ENCODE data around the gene GALNT2. TPM values are rescaled to one million over a fixed set of nuclear protein-coding genes. Genes with fewer than 3 reads are reported as not detected.

The GALNT2 gene
- total and polyA plus RNA-seq, 2 of the 4 experiments (the other 2 are of a cell fraction), result 50.4 to 189 TPM

DNA sequence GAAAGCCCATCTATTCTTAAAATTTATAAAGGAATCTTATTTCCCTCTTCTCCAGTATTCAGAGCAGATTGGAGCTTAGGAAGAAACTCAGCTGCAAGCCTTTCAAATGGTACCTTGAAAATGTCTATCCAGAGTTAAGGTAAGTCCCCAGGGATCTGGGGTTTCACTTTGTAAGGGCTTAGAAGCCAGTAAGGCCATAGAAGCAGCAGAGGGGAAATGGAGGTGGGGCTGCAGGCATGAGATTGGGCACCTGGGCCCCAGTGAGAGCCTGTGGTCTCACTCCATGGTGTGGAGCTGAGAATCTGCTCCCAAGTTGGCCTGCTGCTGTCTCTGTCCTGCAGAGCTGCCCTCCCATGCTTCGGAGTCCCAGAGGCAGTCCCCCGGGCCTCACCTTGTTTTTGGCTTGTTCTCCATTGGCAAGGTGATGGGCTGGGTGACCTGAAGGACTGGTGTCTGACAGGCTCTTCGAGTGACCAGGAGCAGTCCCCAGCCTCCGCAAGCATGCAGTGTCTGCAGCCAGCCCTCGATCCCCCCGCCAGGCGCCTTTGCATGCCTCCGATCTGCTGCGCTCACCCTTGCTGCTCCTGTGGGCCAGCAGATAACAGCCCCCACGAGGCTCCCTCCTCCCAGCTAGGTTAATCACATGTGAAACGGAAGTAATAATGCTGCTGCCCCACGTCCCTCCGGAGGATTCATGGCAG is 196.0 kb downstream of the GALNT2 start:
- dilution Hi-C loops (cut with HindIII; ENCODE audit: low sequenced_read_pairs, unreplicated experiment) (no loop called here), intact Hi-C loops (cut with micrococcal nuclease) (loop anchor here (10.0 kb wide), 1 partner anchor 288 kb away; no protein-coding TSS in a partner anchor), in situ Hi-C loops (cut with MboI; ENCODE audit: low sequenced_read_pairs) (no loop called here)
- no peak overlapping the region for H3K9ac ChIP-seq (ENCODE audit: low read depth, low read length)
- no peak overlapping the region for H3K23ac ChIP-seq (ENCODE audit: low read depth, low read length)
- H4K8ac ChIP-seq (ENCODE audit: low read depth in 2 of 2, low read length in 2 of 2), result no peak overlapping the region
- H2AFZ ChIP-seq (replicated peaks; ENCODE audit: low read length, poor library complexity), result peak overlapping the region; percentile 8
- POLR2A ChIA-PET (ENCODE audit: unreplicated experiment), result no interaction called here
- DNase-seq (no peak), ATAC-seq (ENCODE audit: low read depth) (no peak)
- no peak overlapping the region for H2BK5ac ChIP-seq (ENCODE audit: low read depth, low read length, poor library complexity, severe bottlenecking)
- TF ChIP-seq MAFK (IDR thresholded peaks at IDR 0.05; ENCODE audit: low read depth, low read length), result no peak
- TF ChIP-seq, protein P1, sequence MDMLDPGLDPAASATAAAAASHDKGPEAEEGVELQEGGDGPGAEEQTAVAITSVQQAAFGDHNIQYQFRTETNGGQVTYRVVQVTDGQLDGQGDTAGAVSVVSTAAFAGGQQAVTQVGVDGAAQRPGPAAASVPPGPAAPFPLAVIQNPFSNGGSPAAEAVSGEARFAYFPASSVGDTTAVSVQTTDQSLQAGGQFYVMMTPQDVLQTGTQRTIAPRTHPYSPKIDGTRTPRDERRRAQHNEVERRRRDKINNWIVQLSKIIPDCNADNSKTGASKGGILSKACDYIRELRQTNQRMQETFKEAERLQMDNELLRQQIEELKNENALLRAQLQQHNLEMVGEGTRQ (IDR thresholded peaks at IDR 0.05; ENCODE audit: low read depth, low read length), result no peak
- no peak for TF ChIP-seq RFX5 (IDR thresholded peaks at IDR 0.05; ENCODE audit: low read depth, low read length)
- no peak for TF ChIP-seq RAD21 (IDR thresholded peaks at IDR 0.05; ENCODE audit: low read length)
- TF ChIP-seq, protein P2, sequence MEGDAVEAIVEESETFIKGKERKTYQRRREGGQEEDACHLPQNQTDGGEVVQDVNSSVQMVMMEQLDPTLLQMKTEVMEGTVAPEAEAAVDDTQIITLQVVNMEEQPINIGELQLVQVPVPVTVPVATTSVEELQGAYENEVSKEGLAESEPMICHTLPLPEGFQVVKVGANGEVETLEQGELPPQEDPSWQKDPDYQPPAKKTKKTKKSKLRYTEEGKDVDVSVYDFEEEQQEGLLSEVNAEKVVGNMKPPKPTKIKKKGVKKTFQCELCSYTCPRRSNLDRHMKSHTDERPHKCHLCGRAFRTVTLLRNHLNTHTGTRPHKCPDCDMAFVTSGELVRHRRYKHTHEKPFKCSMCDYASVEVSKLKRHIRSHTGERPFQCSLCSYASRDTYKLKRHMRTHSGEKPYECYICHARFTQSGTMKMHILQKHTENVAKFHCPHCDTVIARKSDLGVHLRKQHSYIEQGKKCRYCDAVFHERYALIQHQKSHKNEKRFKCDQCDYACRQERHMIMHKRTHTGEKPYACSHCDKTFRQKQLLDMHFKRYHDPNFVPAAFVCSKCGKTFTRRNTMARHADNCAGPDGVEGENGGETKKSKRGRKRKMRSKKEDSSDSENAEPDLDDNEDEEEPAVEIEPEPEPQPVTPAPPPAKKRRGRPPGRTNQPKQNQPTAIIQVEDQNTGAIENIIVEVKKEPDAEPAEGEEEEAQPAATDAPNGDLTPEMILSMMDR (conservative IDR thresholded peaks at IDR 0.05; ENCODE audit: low read depth, low read length), result no peak
- no peak for TF ChIP-seq NFE2L2 (IDR thresholded peaks at IDR 0.05; ENCODE audit: low read depth, low read length)
- no peak for TF ChIP-seq CHD1 (IDR thresholded peaks at IDR 0.05; ENCODE audit: low read depth, low read length)
- no peak for TF ChIP-seq RCOR1 (IDR thresholded peaks at IDR 0.05; ENCODE audit: insufficient replicate concordance, low read length)
- TF ChIP-seq, protein P3, sequence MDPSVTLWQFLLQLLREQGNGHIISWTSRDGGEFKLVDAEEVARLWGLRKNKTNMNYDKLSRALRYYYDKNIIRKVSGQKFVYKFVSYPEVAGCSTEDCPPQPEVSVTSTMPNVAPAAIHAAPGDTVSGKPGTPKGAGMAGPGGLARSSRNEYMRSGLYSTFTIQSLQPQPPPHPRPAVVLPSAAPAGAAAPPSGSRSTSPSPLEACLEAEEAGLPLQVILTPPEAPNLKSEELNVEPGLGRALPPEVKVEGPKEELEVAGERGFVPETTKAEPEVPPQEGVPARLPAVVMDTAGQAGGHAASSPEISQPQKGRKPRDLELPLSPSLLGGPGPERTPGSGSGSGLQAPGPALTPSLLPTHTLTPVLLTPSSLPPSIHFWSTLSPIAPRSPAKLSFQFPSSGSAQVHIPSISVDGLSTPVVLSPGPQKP (IDR thresholded peaks at IDR 0.05; ENCODE audit: borderline replicate concordance, low read depth, low read length), result no peak
- H3K4me2 ChIP-seq (ENCODE audit: low read depth, low read length), result no peak overlapping the region
- peaks cover 0 to 3% of the 10 kb centered on the region in 2 experiments; a peak in 1 of 4 replicates for H3K79me1 ChIP-seq (ENCODE audit: low read depth in 1 of 2, low read length in 2 of 2)
- H4K91ac ChIP-seq (ENCODE audit: insufficient read depth, low read depth, low read length), result no peak overlapping the region
- no peak overlapping the region for H2BK120ac ChIP-seq (ENCODE audit: low read depth, low read length)
- no peak overlapping the region for H3K14ac ChIP-seq (replicated peaks; ENCODE audit: low read depth, low read length)
- no peaks in the 10 kb centered on the region for H3K9me1 ChIP-seq (ENCODE audit: insufficient read depth, low read length)
- H4K5ac ChIP-seq (ENCODE audit: low read depth, low read length), result no peak overlapping the region
- CTCF ChIA-PET, result no interaction called here
- H3K36me3 ChIP-seq (ENCODE audit: control insufficient read depth, insufficient read depth, low read length), result peaks cover 47% of the 10 kb centered on the region
- H2AK5ac ChIP-seq (ENCODE audit: low read depth, low read length), result no peak overlapping the region
- no peak overlapping the region for H2BK20ac ChIP-seq (ENCODE audit: low read depth, low read length)
- H3K4ac ChIP-seq (ENCODE audit: low read depth, low read length), result no peak overlapping the region
- H4K20me1 ChIP-seq (ENCODE audit: insufficient read depth, low read length), result no peaks in the 10 kb centered on the region
- H3K18ac ChIP-seq (ENCODE audit: low read depth, low read length), result no peak overlapping the region
- no peak overlapping the region for H2AK9ac ChIP-seq (replicated peaks; ENCODE audit: low read depth, low read length, poor library complexity)
- BruUV-seq (replicated peaks), result no TSS peak
- WGBS, 2 experiments (ENCODE audit: extremely low coverage in 2 of 2, insufficient read length in 1 of 2), result 83% methylated on average over 11 of the region's 13 CpGs; no CpG with 5 or more reads in 1 of the 2 experiments
- H3K9me3 ChIP-seq (ENCODE audit: control insufficient read depth, insufficient read depth, low read length), result no peaks in the 10 kb centered on the region
- no peak overlapping the region for H3K4me3 ChIP-seq (ENCODE audit: insufficient read depth, low read depth, low read length)
- no peaks in the 10 kb centered on the region for H3K27me3 ChIP-seq (ENCODE audit: control insufficient read depth, insufficient read depth, low read length)
- H2BK15ac ChIP-seq (ENCODE audit: low read depth, low read length), result no peak overlapping the region
- no peak overlapping the region for H3K27ac ChIP-seq (ENCODE audit: insufficient read depth, low read length)
- no peaks in the 10 kb centered on the region for H3K4me1 ChIP-seq (ENCODE audit: control insufficient read depth, insufficient read depth, low read length)
- no peak overlapping the region for H3K56ac ChIP-seq (ENCODE audit: extremely low read depth, insufficient read depth, low read length)

Measured in IMR-90 (cell line).